AML-193 (cell line): Measurements from ENCODE around the gene PRKG1.
"Not testable (repeated sequence)": the region's sequence is repeated elsewhere in the genome, so short reads cannot be mapped to it uniquely, and the experiment has no call there.

ENCODE experiments used
- DNase-seq, 2 experiments: peaks; one replicate each; lab custom pipeline; 2025; lab: John Stamatoyannopoulos, UW

PRKG1 gene

GRCh38 chr10:51510231-51510630, 435.9 kb downstream of the PRKG1 start:
- DNase-seq: no peak

GRCh38 chr10:51521605-51522004, 447.3 kb downstream of the PRKG1 start:
- no peak for DNase-seq

GRCh38 chr10:51522858-51523257, 448.6 kb downstream of the PRKG1 start:
- no peak for DNase-seq

- no peak for DNase-seq
Observed at GRCh38 chr10:51523440-51523839, 449.2 kb downstream of the PRKG1 start.

- no peak for DNase-seq
Observed at GRCh38 chr10:51524041-51524440, 449.8 kb downstream of the PRKG1 start.

- DNase-seq: no peak
Observed at GRCh38 chr10:51527522-51528219, 453.4 kb downstream of the PRKG1 start.

GRCh38 chr10:51528527-51528926, 454.2 kb downstream of the PRKG1 start:
- no peak for DNase-seq

GRCh38 chr10:51530541-51530940, 456.3 kb downstream of the PRKG1 start:
- no peak for DNase-seq

- no peak for DNase-seq
Observed at GRCh38 chr10:51532044-51532443, 457.8 kb downstream of the PRKG1 start.

GRCh38 chr10:51542853-51543252, 468.6 kb downstream of the PRKG1 start:
- DNase-seq: no peak

GRCh38 chr10:51544933-51545332, 470.6 kb downstream of the PRKG1 start:
- no peak for DNase-seq

- no peak for DNase-seq
Observed at GRCh38 chr10:51547941-51548340, 473.7 kb downstream of the PRKG1 start.

GRCh38 chr10:51552879-51553278, 478.6 kb downstream of the PRKG1 start:
- DNase-seq: no peak

- DNase-seq: no peak
Observed at GRCh38 chr10:51564896-51565510, 490.7 kb downstream of the PRKG1 start.

GRCh38 chr10:51567271-51567670, 493.0 kb downstream of the PRKG1 start:
- no peak for DNase-seq

GRCh38 chr10:51569467-51569866, 495.2 kb downstream of the PRKG1 start:
- no peak for DNase-seq

GRCh38 chr10:51574248-51575048, 500.2 kb downstream of the PRKG1 start:
- no peak for DNase-seq

GRCh38 chr10:51581196-51581595, 506.9 kb downstream of the PRKG1 start:
- DNase-seq: not testable (repeated sequence)

- no peak for DNase-seq
Observed at GRCh38 chr10:51583976-51584375, 509.7 kb downstream of the PRKG1 start.

- DNase-seq: no peak
Observed at GRCh38 chr10:51585742-51586141, 511.5 kb downstream of the PRKG1 start.

- no peak for DNase-seq
Observed at GRCh38 chr10:51588984-51589383, 514.7 kb downstream of the PRKG1 start.

- DNase-seq: no peak
Observed at GRCh38 chr10:51590818-51591217, 516.5 kb downstream of the PRKG1 start.

GRCh38 chr10:51596695-51597094, 522.4 kb downstream of the PRKG1 start:
- no peak for DNase-seq
